ENCODE measurements around the gene TRAPPC14. TPM values are rescaled to one million over a fixed set of nuclear protein-coding genes. Genes with fewer than 3 reads are reported as not detected.

Gene TRAPPC14
- total and polyA plus RNA-seq, 2 of the 13 experiments (the other 11 are each of a cell fraction or from before 2014, with no cell fraction given): 4.7 to 9.6 TPM

GRCh38 chr7:100127866-100128636 is 30.5 kb downstream of the TRAPPC14 start (continued):
- peak; percentile 61 for TF ChIP-seq RBFOX2 (IDR thresholded peaks at IDR 0.05; ENCODE audit: low read depth, low read length)
- TF ChIP-seq SMARCC2 (IDR thresholded peaks at IDR 0.05): no peak
- 0 out of 2 replicates have a peak, but pooled peaks have one; percentile 61 for TF ChIP-seq ZNF230 (CRISPR knock-in tag; IDR thresholded peaks at IDR 0.05)
- TF ChIP-seq POLR2G (IDR thresholded peaks at IDR 0.05; ENCODE audit: low read depth, low read length): no peak
- no peak for TF ChIP-seq U2AF1 (optimal IDR thresholded peaks at IDR 0.05; ENCODE audit: low read depth, low read length)
- TF ChIP-seq MAFF (IDR thresholded peaks at IDR 0.05; ENCODE audit: low read depth, low read length): no peak
- TF ChIP-seq NAIF1 (CRISPR knock-in tag; IDR thresholded peaks at IDR 0.05; ENCODE audit: borderline replicate concordance): no peak
- TF ChIP-seq ZNF891 (CRISPR knock-in tag; IDR thresholded peaks at IDR 0.05): no peak
- no peak for TF ChIP-seq AHR (CRISPR knock-in tag; IDR thresholded peaks at IDR 0.05)
- no peak for TF ChIP-seq ZNF772 (CRISPR knock-in tag; IDR thresholded peaks at IDR 0.05)
- TF ChIP-seq, protein P1, sequence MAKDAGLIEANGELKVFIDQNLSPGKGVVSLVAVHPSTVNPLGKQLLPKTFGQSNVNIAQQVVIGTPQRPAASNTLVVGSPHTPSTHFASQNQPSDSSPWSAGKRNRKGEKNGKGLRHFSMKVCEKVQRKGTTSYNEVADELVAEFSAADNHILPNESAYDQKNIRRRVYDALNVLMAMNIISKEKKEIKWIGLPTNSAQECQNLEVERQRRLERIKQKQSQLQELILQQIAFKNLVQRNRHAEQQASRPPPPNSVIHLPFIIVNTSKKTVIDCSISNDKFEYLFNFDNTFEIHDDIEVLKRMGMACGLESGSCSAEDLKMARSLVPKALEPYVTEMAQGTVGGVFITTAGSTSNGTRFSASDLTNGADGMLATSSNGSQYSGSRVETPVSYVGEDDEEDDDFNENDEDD (CRISPR knock-in tag; IDR thresholded peaks at IDR 0.05; ENCODE audit: borderline replicate concordance): 0 out of 2 replicates have a peak, but pooled peaks have one; percentile 31
- TF ChIP-seq KLF9 (CRISPR knock-in tag; IDR thresholded peaks at IDR 0.05; ENCODE audit: low read depth): no peak
- TF ChIP-seq ZC3H13 (CRISPR knock-in tag; IDR thresholded peaks at IDR 0.05): 0 out of 2 replicates have a peak, but pooled peaks have one; percentile 37
- peak; percentile 12; the same call in 1 of the 2 replicates for TF ChIP-seq ZNF768 (CRISPR knock-in tag; IDR thresholded peaks at IDR 0.05)
- no peak for TF ChIP-seq TAF1 (CRISPR knock-in tag; IDR thresholded peaks at IDR 0.05)
- TF ChIP-seq KMT2B (CRISPR knock-in tag; IDR thresholded peaks at IDR 0.05): no peak
- TF ChIP-seq BRCA1 (CRISPR knock-in tag; IDR thresholded peaks at IDR 0.05): no peak
- TF ChIP-seq SATB2 (CRISPR knock-in tag; IDR thresholded peaks at IDR 0.05): no peak
- TF ChIP-seq, protein P2, sequence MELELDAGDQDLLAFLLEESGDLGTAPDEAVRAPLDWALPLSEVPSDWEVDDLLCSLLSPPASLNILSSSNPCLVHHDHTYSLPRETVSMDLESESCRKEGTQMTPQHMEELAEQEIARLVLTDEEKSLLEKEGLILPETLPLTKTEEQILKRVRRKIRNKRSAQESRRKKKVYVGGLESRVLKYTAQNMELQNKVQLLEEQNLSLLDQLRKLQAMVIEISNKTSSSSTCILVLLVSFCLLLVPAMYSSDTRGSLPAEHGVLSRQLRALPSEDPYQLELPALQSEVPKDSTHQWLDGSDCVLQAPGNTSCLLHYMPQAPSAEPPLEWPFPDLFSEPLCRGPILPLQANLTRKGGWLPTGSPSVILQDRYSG (CRISPR knock-in tag; IDR thresholded peaks at IDR 0.05): no peak
- TF ChIP-seq, protein P3, sequence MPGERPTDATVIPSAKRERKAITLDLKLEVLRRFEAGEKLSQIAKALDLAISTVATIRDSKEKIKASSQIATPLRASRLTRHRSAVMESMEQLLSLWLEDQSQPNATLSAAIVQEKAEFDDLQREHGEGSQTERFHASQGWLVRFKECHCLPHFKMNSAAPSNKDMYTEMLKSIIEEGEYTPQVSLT (CRISPR knock-in tag; IDR thresholded peaks at IDR 0.05; ENCODE audit: borderline replicate concordance, low read depth): no peak
- no peak for TF ChIP-seq POLR2AphosphoS2 (IDR thresholded peaks at IDR 0.05; ENCODE audit: low read depth, low read length)
- TF ChIP-seq ZSCAN25 (CRISPR knock-in tag; IDR thresholded peaks at IDR 0.05): no peak
- TF ChIP-seq, protein P4, sequence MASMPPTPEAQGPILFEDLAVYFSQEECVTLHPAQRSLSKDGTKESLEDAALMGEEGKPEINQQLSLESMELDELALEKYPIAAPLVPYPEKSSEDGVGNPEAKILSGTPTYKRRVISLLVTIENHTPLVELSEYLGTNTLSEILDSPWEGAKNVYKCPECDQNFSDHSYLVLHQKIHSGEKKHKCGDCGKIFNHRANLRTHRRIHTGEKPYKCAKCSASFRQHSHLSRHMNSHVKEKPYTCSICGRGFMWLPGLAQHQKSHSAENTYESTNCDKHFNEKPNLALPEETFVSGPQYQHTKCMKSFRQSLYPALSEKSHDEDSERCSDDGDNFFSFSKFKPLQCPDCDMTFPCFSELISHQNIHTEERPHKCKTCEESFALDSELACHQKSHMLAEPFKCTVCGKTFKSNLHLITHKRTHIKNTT (CRISPR knock-in tag; IDR thresholded peaks at IDR 0.05): no peak
- no peak for TF ChIP-seq HNRNPUL1 (IDR thresholded peaks at IDR 0.05; ENCODE audit: low read depth, low read length)
- TF ChIP-seq, protein P5, sequence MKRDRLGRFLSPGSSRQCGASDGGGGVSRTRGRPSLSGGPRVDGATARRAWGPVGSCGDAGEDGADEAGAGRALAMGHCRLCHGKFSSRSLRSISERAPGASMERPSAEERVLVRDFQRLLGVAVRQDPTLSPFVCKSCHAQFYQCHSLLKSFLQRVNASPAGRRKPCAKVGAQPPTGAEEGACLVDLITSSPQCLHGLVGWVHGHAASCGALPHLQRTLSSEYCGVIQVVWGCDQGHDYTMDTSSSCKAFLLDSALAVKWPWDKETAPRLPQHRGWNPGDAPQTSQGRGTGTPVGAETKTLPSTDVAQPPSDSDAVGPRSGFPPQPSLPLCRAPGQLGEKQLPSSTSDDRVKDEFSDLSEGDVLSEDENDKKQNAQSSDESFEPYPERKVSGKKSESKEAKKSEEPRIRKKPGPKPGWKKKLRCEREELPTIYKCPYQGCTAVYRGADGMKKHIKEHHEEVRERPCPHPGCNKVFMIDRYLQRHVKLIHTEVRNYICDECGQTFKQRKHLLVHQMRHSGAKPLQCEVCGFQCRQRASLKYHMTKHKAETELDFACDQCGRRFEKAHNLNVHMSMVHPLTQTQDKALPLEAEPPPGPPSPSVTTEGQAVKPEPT (CRISPR knock-in tag; IDR thresholded peaks at IDR 0.05; ENCODE audit: low read depth): no peak
- TF ChIP-seq HOXD1 (CRISPR knock-in tag; IDR thresholded peaks at IDR 0.05): no peak
- TF ChIP-seq ZNF260 (CRISPR knock-in tag; IDR thresholded peaks at IDR 0.05; ENCODE audit: borderline replicate concordance, low read depth): no peak
- no peak for TF ChIP-seq ZNF3 (CRISPR knock-in tag; IDR thresholded peaks at IDR 0.05)

All from HepG2 (cell line).